HG03025 (cell line): ENCODE results near the gene NFATC2.

Experiments used
- ATAC-seq: cut with Tn5 transposase; IDR thresholded peaks from one replicate; pipeline ENCODE4 v1.9.1; 2021; ENCODE audit warnings: mild to moderate bottlenecking, moderate library complexity; ENCODE audit not compliant: unreplicated experiment, low FRiP score

NFATC2 gene

DNA sequence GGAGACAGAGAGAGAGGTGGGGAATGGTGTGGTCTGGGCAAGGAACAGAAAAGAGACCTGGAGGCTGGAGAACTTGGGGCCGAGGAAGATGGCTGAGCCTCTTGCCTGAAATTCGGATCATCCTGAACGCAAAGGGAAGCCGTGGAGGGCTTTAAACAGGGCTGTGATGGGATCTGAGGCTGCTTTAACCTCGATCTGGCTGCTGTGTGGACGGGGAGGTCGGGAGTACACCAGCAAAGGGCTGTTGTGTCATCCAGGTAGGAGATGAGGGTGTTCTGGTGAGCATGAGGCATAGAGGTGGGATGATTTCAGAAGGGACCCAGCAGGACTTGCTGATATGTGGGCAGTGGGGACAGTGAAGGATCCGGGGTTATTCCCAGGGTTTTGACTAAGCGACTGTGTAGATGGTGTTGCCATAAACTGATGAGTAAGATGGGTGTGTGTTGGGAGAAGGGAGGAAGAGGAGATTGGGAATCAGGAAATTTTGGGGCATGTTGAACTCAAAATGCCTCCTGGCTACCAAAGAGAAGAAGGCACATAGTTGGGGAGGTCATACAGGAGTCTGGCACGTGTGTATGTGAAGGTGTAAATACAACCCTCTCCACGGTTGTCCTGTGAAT lies 158.5 kb downstream of the NFATC2 start:
- no peak for ATAC-seq

DNA sequence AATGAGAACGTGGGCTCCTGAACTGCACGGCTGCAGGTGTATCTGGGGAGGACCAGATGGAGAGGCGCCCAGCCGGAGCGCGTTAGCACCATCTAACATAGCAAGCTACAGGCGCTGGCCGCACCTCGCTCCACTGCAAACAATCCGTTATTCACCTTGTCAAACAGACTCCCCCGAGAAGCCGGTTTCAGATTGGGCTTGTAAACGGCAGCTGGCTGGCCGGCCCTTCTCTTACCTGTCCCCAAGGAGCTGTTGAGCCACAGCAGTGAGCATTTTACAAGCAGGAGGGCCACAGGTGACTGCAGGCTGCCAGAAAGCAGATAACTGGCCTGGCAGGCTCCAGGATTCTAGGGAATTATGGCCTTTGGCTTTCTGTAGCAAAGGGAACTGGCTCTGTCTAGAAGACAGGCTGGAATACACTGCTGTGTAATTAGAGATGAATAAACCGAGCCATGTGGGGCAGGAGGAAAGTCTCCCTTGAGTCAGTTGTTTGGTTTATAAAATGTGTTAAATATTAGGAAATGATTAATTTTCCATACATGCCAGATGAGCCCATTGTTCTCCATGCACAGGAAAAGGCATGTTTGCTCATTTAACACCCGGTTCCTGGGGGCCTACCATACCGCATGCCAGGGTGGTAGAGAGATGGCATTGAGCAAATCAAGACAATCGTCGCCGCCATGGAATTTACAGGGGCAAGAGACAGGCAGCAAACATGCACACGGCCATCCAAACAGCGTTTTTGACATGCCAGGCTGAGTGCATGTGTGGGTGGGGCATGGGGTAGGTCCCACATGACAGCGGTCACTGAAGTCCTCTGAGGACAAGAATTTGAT lies 159.3 kb downstream of the NFATC2 start:
- no peak for ATAC-seq

DNA sequence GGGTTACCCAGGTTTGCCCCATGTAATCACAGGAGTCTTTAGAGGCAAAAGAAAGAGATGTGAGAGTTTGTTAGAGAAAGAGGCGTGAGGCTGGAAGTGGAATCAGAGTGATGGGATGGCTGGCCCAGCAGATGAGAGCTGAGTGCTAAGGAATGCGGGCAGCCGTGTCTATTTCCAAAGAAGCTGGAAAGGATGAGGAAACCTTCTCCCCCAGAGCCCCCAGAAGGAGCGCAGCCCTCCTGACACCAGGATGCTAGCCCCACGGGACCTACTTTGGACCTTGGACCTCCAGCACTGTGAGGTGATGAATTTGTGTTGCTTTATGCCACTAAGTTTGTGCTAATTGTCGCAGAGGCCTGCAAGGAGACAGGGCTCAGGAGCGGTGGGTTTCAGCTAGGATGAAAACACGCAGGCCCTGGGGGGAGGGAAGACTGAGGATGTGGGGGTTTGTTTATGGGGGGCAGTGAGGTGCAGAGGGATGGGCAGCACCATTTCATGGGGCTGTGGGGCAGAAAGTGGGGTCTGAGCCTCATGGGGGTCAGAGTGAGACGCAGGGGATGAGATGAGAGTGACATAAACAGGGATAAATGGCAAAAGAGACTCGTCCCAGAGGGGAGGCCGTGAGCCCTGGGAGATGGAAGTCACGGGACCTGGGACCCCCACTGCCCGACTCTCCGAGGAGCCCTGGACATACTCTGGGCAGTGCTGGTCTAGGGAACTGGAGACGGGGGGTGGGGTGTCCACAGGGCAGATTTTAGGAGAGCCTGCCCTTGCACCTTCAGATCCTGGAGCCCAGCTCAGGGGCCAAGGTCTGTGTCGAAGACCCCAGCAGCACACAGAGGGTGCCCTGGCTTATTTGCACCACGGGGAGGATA lies 160.2 kb downstream of the NFATC2 start:
- ATAC-seq, result no peak

DNA sequence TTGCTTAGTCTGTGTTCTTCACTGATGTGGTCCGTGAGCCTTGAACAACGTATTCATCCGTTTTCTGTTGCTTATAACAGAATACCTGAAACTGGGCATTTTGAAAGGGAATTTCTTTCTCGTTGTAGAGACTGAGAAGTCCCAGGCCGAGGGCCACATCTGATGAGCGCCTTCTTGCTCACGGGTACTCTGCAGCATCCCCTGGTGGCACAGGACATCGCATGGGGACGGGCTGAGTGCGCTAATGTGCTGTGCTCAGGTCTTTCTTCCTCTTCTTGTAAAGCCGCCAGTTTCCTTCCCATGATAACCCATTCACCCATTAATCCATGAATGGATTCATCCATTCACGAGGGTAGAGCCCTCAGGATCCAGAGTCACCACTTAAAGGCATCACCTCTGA lies 161.0 kb downstream of the NFATC2 start:
- no peak for ATAC-seq

DNA sequence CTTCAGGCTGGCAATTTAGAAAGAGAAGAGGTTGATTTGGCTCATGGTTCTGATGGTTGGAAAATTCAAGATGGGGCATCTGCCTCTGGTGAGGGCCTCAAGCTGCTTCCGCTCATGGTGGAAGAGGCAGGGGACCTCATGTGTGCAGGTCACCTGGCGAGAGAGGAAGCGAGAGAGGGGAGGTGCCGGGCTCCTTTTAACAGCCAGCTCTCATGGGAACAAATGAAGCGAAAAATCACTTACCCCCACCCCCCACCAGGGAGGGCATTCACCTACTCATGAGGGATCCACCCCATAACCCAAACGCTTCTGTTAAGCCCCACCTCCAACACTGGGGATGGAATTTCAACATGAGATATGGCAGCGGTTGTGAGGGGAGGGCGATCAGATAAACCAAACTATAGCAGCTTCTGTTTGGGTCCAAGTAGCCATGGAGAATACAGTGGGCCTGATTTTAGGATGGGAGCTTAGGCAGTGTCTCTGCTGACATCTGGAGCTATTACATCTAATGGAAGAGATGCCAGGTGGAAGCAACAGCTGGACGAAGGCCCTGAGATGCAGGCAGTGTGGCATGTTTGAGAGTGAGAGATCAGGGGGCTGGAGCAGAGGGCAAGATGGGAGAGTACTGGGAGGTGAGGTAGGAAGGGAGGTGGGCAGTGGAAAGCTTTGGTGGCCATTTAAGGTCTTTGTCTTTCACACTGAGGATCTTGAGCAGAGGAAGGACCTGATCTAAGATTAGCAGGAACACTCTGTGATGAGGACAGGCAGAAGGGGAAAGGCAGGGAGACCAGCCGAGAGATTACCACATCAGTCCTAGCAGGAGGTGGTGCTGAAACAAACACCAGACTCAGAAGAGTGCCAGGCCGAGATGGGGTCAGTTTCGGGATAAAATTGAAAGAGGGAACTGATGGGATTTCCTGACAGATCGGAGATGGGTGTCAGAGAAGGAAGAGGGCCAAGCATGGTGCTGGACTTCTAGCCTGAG lies 161.8 kb downstream of the NFATC2 start:
- ATAC-seq, result no peak

DNA sequence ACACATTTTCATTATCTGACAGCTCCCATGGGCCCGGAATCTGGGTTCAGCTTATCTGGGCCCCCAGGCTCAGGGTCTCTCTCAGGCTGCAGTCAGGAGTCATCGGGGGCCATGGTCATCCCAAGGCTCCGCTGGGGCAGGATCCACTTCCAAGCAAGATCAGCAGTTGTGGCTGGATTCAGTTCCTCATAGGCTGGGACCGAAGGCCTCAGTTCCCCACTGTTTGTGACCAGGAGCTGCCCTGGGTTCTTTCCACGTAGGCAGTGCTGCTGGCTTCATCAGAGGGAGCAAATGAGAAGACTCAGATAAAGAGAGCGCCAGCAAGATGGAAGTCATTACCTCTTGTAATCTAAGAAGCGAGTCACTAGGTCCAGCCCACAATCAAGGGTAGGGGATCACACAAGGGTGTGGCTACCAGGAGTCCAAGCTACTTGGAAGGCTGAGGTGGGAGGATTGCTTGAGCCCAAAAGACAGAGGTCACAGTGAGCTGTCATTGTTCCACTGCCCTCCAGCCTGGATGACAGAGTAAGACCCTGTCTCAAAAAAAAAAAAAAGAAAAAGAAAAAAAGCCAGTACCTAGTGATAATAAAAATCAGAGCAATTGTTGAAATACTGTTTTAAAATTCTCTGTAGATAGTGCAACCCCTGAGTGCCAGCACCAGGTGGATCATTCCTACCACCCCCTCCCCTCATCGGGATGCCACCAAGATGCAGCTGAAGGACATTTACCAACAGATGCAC lies 162.7 kb downstream of the NFATC2 start:
- ATAC-seq, result no peak

DNA sequence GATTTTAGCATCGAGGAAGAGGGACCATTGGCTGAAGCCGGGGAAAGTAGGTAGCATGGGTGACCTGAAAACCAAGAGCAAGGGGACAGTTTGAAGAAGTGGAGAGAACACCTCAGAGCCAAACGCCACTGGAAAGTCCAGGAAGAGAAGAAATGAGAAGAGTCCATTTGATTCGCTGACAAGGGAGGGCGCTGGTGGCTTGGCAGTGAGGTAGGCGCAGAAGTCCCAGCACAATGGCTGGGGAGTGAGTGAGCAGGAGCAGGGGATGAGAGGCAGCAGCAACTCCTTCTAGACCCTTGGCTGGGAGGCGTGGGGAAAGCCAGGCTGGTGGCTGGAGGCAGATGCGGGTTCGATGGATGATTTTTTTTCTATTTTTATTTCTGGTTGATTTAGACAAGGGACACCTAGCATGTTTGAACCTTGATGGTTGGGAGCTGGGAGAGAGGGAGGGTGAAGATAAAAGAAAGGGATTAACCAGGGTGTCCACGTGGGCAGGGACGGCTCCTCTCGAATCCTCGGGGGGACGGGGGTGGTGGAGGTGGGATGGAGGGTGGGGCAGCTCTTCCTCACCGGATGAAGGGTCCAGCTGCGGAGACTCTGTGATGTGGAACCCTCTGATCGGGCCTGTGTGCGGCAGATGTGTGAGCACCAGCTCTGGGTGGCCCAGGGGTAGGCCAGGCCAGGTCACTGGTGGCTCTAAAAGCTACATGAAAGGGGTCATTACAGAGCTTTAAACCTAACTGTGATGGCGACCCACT lies 164.2 kb downstream of the NFATC2 start:
- no peak for ATAC-seq

DNA sequence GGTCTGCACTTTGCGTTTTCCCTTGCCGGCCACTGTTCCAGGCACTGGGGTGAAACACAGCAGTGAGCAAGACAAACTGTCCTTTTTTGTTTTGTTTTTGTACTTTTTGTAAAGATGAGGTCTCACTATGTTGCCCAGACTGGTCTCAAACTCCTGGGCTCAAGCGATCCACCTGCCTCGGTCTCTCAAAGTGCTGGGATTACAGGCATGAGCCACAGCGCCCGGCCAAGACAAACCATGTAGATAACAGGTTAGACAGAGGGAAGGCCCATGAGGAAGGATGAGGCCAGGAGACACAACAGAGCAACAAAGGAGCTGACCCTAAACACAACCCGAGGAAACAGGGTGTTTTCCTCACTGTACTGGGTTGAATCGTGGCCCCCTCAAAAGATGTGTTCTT lies 165.4 kb downstream of the NFATC2 start:
- ATAC-seq, result no peak

DNA sequence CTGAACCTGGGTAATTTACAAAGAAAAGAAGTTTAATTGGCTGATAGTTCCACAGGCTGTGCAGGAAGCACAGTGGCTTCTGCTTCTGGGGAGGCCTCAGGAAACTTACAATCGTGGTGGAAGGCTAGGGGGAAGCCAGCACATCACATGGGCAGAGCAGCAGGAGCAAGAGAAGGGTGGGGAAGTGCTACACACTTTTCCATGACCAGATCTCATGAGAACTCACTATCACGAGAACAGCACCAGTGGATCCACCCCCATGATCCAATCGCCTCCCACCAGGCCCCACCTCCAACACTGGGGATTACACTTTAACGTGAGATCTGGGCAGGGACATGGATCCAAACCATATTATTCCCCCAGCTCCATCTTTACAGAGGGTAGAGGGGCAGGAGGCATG lies 166.4 kb downstream of the NFATC2 start:
- ATAC-seq, result no peak

DNA sequence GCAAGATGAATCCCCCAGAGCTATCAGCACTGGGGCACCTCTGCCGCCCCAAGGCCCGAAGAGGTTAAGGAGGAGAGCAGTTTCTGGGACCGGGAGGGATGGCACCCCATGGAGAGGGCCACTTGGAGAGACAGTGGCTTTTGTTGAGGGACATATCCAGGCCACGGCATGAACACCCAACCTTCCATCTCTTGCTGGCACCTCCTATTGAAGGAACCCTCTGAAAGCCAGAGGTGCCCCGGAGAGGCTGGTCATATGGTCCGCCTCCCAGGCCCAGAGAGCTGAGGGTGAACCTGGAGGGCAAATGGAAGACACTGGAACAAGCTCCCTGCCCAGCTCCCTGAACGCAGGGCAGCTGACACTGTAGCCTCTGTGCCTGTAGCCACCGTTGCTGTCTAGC lies 167.0 kb downstream of the NFATC2 start:
- ATAC-seq, result no peak

DNA sequence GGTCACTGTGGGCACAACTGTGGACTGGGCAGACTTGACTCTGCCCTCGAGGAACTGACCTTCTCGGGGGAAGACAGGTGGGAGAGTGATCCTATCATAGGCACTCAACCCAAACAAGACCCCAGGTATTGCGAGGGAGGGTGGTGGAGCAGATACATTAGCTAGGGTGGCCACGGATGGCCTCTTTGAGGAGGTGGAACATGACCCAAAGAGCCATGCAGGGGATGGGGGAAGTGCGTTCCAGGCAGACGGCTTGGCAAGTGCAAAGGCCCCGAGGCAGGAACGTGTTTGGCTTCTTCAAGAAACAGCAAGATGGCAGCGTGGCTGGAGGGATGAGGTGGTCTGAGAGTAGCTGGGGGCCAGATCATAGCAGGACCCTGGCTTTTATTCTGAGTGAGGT lies 167.6 kb downstream of the NFATC2 start:
- no peak for ATAC-seq

DNA sequence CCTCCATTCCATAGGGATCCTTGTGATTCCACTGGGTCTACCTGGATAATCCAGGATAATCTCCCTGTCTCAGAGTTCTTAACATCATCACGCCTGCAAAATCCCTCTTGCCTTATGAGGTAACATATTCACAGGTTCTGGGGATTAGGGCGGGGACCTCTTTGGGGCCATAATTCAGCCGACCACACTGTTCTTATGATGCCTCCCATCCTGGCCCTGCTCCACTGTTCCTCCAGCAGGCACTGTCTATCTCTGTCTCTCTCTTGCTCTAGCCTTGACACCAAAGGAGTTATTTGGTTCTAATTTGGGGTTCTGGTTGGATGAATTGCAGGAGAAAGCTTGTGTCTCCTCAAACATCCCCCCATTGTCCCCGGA lies 168.1 kb downstream of the NFATC2 start:
- ATAC-seq, result no peak

DNA sequence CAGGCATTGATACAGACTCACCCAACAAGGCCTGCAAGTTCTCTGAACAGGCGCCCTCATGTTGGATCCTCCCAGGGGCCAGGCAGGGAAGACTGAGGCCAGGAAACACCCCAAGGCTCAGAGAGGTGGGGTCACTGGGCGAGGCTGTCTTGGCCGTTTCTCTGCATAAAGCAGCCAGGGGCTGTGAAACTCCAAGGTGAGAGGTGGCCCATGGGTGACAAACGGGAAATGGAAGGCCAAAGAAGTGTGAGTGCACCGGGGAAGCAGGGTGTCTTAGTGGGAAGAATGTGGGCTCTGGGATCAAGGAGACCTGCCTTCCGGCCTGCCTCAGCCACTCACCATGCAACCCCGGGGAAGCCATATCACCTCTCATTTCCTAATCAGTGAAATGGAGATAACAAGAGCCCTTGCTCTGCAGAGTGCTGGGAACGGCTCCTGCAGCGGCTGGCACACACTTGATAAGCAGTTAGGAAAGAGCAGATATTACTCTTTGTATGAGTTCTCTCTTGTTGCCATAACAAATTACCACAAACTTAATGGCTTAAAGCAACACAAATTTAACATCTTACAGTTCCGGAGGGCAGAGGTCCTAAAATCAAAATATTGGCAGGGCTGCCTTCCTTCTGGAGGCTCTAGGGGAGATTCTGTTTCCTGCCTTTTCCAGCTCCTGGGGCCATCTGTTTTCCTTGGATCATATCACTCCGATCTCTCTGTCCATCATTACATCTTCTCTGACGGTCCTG lies 168.6 kb downstream of the NFATC2 start:
- ATAC-seq, result no peak

DNA sequence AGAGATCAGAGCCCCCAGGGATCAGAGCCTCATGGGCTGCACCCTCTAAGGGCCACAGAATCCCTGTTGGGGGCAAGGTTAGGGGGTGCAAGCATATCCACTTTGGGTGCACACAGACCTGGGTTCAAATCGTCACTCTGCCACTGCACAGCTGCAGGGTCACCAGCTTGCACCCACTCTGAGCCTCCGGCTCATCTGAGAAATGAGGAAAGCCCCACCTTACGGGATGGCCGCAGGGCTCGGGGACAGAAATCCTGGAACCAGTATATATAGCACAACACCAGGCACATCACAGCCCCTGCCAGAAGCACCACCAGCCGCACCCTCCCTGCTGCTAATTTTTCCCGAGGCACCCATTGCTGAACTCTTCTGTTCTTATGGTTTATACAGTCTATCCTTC lies 169.6 kb downstream of the NFATC2 start:
- no peak for ATAC-seq

DNA sequence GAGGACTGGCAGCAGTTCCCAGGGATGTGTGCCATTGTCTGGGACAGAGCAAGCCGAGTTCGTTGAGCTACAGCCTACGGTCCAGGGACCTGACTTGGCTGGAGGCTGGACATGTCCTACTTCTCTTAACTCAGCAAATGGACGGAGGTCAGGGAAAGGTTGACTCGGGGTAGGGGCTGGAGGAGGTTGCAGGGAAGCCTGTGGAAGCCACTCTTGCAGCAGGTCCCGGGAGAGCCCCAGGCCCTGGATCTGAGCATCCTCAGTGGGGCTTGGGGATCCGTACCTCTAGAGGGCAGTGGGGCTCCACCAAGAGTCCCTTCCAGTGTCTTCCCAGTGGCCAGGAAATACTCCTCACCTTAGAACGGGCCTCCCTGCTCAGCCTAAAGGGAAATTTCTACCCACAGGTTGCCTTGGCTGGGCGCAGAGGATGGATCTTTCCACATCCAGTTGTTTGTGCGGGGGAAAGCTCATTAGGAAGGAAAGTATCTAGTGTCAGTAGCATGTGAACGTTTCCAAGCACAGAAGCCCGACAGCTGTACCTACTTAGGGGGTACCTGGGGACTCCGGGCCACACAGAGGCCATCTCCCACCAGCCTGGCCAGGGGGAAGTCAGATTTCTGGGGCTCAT lies 170.2 kb downstream of the NFATC2 start:
- no peak for ATAC-seq

DNA sequence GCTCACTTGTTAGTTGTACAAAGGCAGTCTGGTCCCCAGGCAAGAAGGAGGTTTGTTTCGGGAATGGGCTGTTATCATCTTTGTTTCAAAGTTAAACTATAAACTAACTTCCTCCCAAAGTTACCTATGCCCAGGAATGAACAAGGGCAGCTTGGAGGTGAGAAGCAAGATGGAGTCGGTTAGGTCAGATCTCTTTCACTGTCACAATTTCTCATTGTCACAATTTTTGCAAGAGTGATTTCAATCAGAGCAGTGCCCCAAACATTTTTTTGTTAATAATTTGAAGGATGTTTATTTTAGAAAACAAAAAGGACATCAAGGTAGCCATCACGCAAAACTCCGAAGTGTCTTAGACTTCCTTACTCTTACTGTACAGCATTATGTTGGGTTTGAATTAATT lies 170.8 kb downstream of the NFATC2 start:
- ATAC-seq, result no peak

DNA sequence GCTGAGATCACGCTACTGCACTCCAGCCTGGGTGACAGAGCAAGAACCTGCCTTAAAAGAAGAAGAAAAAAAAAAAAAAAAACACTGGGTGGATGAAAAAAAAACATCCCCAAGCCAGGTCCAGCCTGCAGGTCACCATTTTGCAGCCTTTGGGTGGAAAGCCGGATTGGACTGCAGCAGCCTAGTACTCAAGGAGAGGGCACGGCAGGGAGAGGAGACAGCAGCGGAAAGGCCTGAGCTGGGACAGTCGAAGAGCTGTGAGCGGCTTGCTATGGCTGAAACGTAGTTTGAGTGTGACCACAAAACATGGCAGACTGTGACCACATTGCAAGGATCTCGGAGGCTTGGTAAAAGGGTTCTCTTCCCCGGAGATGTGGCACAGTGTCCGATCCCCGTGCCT lies 173.0 kb downstream of the NFATC2 start:
- ATAC-seq, result no peak
